ENCODE data around the gene IRF6.

GRCh38 chr1:209817691-209818090 lies 11.7 kb upstream of the IRF6 start:
- TF ChIP-seq CTCF (IDR thresholded peaks at IDR 0.05; ENCODE audit: insufficient read depth, low read depth, low read length) (no peak), EZH2 (IDR thresholded peaks at IDR 0.05; ENCODE audit: insufficient read depth, low read length) (no peak)
